ENCODE results near the gene PAFAH1B2.
A peak's percentile ranks its signal among the peaks of the same experiment; 100 is the strongest.
"Not testable (repeated sequence)": the region's sequence is repeated elsewhere in the genome, so short reads cannot be mapped to it uniquely, and the experiment has no call there.

PAFAH1B2 gene

GRCh38 chr11:117179048-117179999 lies 35.2 kb downstream of the PAFAH1B2 start:
- no peak for DNase-seq (ENCODE audit: low read depth)
- peak overlapping the region; percentile 74 for H3K4me3 ChIP-seq (ENCODE audit: low read length)

GRCh38 chr11:117180020-117180419 lies 35.9 kb downstream of the PAFAH1B2 start:
- DNase-seq (ENCODE audit: low read depth), result no peak
- peak overlapping the region; percentile 74 for H3K4me3 ChIP-seq (ENCODE audit: low read length)
- TF ChIP-seq CTCF (IDR thresholded peaks at IDR 0.05; ENCODE audit: insufficient read depth, low read depth, low read length, missing control alignments), result no peak

More at GRCh38 chr11:117179048-117179999, 35.2 kb downstream of the PAFAH1B2 start:
- no peak for TF ChIP-seq CTCF (IDR thresholded peaks at IDR 0.05; ENCODE audit: insufficient read depth, low read depth, low read length, missing control alignments)

- no peak overlapping the region for H3K4me3 ChIP-seq (ENCODE audit: low read length)
- peak; percentile 82 for DNase-seq (ENCODE audit: low read depth)
These were observed 36.8 kb downstream of the PAFAH1B2 start for GRCh38 chr11:117180661-117181585.

GRCh38 chr11:117181586-117182550 lies 37.8 kb downstream of the PAFAH1B2 start:
- no peak for DNase-seq (ENCODE audit: low read depth)
- no peak overlapping the region for H3K4me3 ChIP-seq (ENCODE audit: low read length)
- no peak for TF ChIP-seq CTCF (IDR thresholded peaks at IDR 0.05; ENCODE audit: insufficient read depth, low read depth, low read length, missing control alignments)

More at GRCh38 chr11:117180661-117181585, 36.8 kb downstream of the PAFAH1B2 start:
- peak; percentile 64 for TF ChIP-seq CTCF (IDR thresholded peaks at IDR 0.05; ENCODE audit: insufficient read depth, low read depth, low read length, missing control alignments)

GRCh38 chr11:117182551-117182935 lies 38.5 kb downstream of the PAFAH1B2 start:
- no peak for TF ChIP-seq CTCF (IDR thresholded peaks at IDR 0.05; ENCODE audit: insufficient read depth, low read depth, low read length, missing control alignments)
- no peak for DNase-seq (ENCODE audit: low read depth)
- H3K4me3 ChIP-seq (ENCODE audit: low read length), result no peak overlapping the region

- not testable (repeated sequence) for DNase-seq (ENCODE audit: low read depth); H3K4me3 ChIP-seq (ENCODE audit: low read length)
These were observed 39.1 kb downstream of the PAFAH1B2 start for GRCh38 chr11:117183178-117183577.

Measured in epithelial cell of esophagus (primary cell).